ENCODE measurements around the gene DCBLD1. TPM values are rescaled to one million over a fixed set of nuclear protein-coding genes. Genes with fewer than 3 reads are reported as not detected.

The DCBLD1 gene
- total and polyA plus RNA-seq, 2 of the 13 experiments (the other 11 are each of a cell fraction or from before 2014, with no cell fraction given): 23.2 to 41.5 TPM

DNA sequence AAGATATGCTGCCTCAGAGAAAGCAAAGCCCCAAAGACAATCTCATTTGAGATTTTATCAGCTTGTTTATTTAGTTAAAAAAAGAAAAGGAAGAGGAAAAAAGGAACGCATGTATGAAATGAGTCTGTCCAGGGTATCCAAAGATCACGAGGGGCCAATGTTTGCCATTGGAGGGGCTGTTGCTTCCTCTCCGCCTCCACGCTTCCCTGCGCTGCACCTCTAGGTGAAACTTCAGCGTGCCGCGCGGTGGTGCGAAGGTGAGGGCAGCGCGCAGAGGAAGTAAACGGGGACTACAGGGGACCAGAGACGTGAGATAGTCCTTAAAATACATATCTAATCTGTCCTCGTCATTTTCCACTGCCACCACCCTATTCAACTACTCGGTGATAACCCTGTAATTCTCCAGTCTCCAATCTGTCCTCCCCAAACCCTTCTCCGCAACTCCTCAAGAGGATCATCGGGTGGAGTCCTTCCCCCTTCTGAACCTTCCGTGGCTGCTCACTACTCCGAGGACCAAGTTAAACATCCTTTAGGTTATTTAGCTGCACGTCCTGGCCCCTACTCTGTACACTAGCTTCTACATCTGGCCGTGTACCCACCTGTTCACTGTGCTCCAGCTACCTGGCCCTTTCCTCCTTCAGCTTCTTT is 1.1 kb upstream of the DCBLD1 start (continued):
- TF ChIP-seq, protein P1, sequence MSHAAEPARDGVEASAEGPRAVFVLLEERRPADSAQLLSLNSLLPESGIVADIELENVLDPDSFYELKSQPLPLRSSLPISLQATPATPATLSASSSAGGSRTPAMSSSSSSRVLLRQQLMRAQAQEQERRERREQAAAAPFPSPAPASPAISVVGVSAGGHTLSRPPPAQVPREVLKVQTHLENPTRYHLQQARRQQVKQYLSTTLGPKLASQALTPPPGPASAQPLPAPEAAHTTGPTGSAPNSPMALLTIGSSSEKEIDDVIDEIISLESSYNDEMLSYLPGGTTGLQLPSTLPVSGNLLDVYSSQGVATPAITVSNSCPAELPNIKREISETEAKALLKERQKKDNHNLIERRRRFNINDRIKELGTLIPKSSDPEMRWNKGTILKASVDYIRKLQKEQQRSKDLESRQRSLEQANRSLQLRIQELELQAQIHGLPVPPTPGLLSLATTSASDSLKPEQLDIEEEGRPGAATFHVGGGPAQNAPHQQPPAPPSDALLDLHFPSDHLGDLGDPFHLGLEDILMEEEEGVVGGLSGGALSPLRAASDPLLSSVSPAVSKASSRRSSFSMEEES (CRISPR knock-in tag; IDR thresholded peaks at IDR 0.05): peak; percentile 93
- TF ChIP-seq SMAD1 (CRISPR knock-in tag; IDR thresholded peaks at IDR 0.05; ENCODE audit: borderline replicate concordance, low read depth) (no peak), YY1 (IDR thresholded peaks at IDR 0.05; ENCODE audit: insufficient read depth, insufficient replicate concordance, low read depth, low read length) (no peak), ZNF530 (CRISPR knock-in tag; IDR thresholded peaks at IDR 0.05; ENCODE audit: low read depth) (no peak), ZNF775 (CRISPR knock-in tag; IDR thresholded peaks at IDR 0.05; ENCODE audit: borderline replicate concordance) (no peak), ZNF788 (CRISPR knock-in tag; IDR thresholded peaks at IDR 0.05; ENCODE audit: borderline replicate concordance) (peak; percentile 92), SRSF9 (IDR thresholded peaks at IDR 0.05; ENCODE audit: borderline replicate concordance, insufficient read depth, low read depth, low read length, poor library complexity, severe bottlenecking) (no peak), NFYB (CRISPR knock-in tag; IDR thresholded peaks at IDR 0.05) (peak; percentile 58), MED1 (CRISPR knock-in tag; IDR thresholded peaks at IDR 0.05) (peak; percentile 76), ZFP36L1 (CRISPR knock-in tag; IDR thresholded peaks at IDR 0.05) (no peak), ZNF567 (CRISPR knock-in tag; IDR thresholded peaks at IDR 0.05; ENCODE audit: borderline replicate concordance) (no peak), ZNF839 (CRISPR knock-in tag; IDR thresholded peaks at IDR 0.05; ENCODE audit: borderline replicate concordance) (no peak), ZNF549 (CRISPR knock-in tag; IDR thresholded peaks at IDR 0.05) (0 out of 2 replicates have a peak, but pooled peaks have one; percentile 34), XBP1 (CRISPR knock-in tag; IDR thresholded peaks at IDR 0.05) (no peak), PHF8 (CRISPR knock-in tag; IDR thresholded peaks at IDR 0.05) (peak; percentile 53; the same call in 1 of the 2 replicates), SPEN (CRISPR knock-in tag; IDR thresholded peaks at IDR 0.05; ENCODE audit: low read depth) (peak; percentile 17; the same call in 1 of the 2 replicates), PHF20 (CRISPR knock-in tag; IDR thresholded peaks at IDR 0.05) (no peak)
- TF ChIP-seq, protein P2, sequence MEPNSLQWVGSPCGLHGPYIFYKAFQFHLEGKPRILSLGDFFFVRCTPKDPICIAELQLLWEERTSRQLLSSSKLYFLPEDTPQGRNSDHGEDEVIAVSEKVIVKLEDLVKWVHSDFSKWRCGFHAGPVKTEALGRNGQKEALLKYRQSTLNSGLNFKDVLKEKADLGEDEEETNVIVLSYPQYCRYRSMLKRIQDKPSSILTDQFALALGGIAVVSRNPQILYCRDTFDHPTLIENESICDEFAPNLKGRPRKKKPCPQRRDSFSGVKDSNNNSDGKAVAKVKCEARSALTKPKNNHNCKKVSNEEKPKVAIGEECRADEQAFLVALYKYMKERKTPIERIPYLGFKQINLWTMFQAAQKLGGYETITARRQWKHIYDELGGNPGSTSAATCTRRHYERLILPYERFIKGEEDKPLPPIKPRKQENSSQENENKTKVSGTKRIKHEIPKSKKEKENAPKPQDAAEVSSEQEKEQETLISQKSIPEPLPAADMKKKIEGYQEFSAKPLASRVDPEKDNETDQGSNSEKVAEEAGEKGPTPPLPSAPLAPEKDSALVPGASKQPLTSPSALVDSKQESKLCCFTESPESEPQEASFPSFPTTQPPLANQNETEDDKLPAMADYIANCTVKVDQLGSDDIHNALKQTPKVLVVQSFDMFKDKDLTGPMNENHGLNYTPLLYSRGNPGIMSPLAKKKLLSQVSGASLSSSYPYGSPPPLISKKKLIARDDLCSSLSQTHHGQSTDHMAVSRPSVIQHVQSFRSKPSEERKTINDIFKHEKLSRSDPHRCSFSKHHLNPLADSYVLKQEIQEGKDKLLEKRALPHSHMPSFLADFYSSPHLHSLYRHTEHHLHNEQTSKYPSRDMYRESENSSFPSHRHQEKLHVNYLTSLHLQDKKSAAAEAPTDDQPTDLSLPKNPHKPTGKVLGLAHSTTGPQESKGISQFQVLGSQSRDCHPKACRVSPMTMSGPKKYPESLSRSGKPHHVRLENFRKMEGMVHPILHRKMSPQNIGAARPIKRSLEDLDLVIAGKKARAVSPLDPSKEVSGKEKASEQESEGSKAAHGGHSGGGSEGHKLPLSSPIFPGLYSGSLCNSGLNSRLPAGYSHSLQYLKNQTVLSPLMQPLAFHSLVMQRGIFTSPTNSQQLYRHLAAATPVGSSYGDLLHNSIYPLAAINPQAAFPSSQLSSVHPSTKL (CRISPR knock-in tag; IDR thresholded peaks at IDR 0.05): peak; percentile 86
- TF ChIP-seq, protein P3, sequence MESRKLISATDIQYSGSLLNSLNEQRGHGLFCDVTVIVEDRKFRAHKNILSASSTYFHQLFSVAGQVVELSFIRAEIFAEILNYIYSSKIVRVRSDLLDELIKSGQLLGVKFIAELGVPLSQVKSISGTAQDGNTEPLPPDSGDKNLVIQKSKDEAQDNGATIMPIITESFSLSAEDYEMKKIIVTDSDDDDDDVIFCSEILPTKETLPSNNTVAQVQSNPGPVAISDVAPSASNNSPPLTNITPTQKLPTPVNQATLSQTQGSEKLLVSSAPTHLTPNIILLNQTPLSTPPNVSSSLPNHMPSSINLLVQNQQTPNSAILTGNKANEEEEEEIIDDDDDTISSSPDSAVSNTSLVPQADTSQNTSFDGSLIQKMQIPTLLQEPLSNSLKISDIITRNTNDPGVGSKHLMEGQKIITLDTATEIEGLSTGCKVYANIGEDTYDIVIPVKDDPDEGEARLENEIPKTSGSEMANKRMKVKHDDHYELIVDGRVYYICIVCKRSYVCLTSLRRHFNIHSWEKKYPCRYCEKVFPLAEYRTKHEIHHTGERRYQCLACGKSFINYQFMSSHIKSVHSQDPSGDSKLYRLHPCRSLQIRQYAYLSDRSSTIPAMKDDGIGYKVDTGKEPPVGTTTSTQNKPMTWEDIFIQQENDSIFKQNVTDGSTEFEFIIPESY (CRISPR knock-in tag; IDR thresholded peaks at IDR 0.05): 0 out of 2 replicates have a peak, but pooled peaks have one; percentile 31
- TF ChIP-seq, protein P4, sequence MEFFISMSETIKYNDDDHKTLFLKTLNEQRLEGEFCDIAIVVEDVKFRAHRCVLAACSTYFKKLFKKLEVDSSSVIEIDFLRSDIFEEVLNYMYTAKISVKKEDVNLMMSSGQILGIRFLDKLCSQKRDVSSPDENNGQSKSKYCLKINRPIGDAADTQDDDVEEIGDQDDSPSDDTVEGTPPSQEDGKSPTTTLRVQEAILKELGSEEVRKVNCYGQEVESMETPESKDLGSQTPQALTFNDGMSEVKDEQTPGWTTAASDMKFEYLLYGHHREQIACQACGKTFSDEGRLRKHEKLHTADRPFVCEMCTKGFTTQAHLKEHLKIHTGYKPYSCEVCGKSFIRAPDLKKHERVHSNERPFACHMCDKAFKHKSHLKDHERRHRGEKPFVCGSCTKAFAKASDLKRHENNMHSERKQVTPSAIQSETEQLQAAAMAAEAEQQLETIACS (CRISPR knock-in tag; IDR thresholded peaks at IDR 0.05): no peak
